IPS-NIHi7 (cell line): ENCODE results near the gene CORT.
"Not testable (repeated sequence)": the region's sequence is repeated elsewhere in the genome, so short reads cannot be mapped to it uniquely, and the experiment has no call there.

Experiments
- DNase-seq: peaks from one replicate; pipeline ENCODE4 v3.0.0; 2012; ENCODE audit warnings: mixed read lengths; ENCODE audit errors: extremely low spot score

The CORT gene

GRCh38 chr1:10449751-10450150 lies at the start of gene CORT:
Gene CORT (plus strand): TSS chr1:10450031. CDS start chr1:10450224, 193 bp downstream.
- no peak for DNase-seq

GRCh38 chr1:10401281-10401680 lies 48.5 kb upstream of the CORT start:
- no peak for DNase-seq

GRCh38 chr1:10402729-10403274 lies 47.0 kb upstream of the CORT start:
- no peak for DNase-seq

GRCh38 chr1:10407201-10407600 lies 42.6 kb upstream of the CORT start:
- DNase-seq: no peak

GRCh38 chr1:10415211-10415930 lies 34.5 kb upstream of the CORT start:
- DNase-seq: no peak

- not testable (repeated sequence) for DNase-seq
Observed at GRCh38 chr1:10415967-10416366, 33.9 kb upstream of the CORT start.

- DNase-seq: not testable (repeated sequence)
Observed at GRCh38 chr1:10418741-10419140, 31.1 kb upstream of the CORT start.

GRCh38 chr1:10419351-10419750 lies 30.5 kb upstream of the CORT start:
- DNase-seq: no peak

GRCh38 chr1:10421637-10422036 lies 28.2 kb upstream of the CORT start:
- no peak for DNase-seq

- DNase-seq: no peak
Observed at GRCh38 chr1:10424034-10424433, 25.8 kb upstream of the CORT start.

- no peak for DNase-seq
Observed at GRCh38 chr1:10424651-10425050, 25.2 kb upstream of the CORT start.

GRCh38 chr1:10425826-10426534 lies 23.9 kb upstream of the CORT start:
- not testable (repeated sequence) for DNase-seq

GRCh38 chr1:10426535-10426848 lies 23.3 kb upstream of the CORT start:
- not testable (repeated sequence) for DNase-seq

- no peak for DNase-seq
Observed at GRCh38 chr1:10428984-10429383, 20.8 kb upstream of the CORT start.

- DNase-seq: no peak
Observed at GRCh38 chr1:10429868-10430215, 20.0 kb upstream of the CORT start.

- DNase-seq: peak; percentile 97
Observed at GRCh38 chr1:10430216-10431069, 19.4 kb upstream of the CORT start, which contains the start of gene CENPS. Gene CENPS (plus strand): TSS chr1:10430433. CDS start chr1:10430518, 85 bp downstream.

GRCh38 chr1:10431070-10431730 lies 18.6 kb upstream of the CORT start:
- DNase-seq: no peak

GRCh38 chr1:10432910-10433700 lies 16.7 kb upstream of the CORT start:
- DNase-seq: no peak

GRCh38 chr1:10433790-10434189 lies 16.0 kb upstream of the CORT start:
- DNase-seq: no peak

GRCh38 chr1:10434590-10434989 lies 15.2 kb upstream of the CORT start:
- no peak for DNase-seq

- DNase-seq: no peak
Observed at GRCh38 chr1:10437052-10437451, 12.8 kb upstream of the CORT start.
